Lung (tissue), 13 donors: ENCODE results near the gene FNTB. TPM values are rescaled to one million over a fixed set of nuclear protein-coding genes. Genes with fewer than 3 reads are reported as not detected.

Source experiments
- ATAC-seq: fragments of 200-7000 bp; cut with Tn5 transposase; one replicate; pipeline ENCODE4 v1.9.1; 2020; ENCODE audit warnings: moderate number of reproducible peaks; ENCODE audit not compliant: insufficient read depth, low FRiP score
- DNase-seq, 3 donors: peaks; one replicate each; pipeline ENCODE4 v3.0.0-alpha.2; 2013 to 2017
- H3K27ac ChIP-seq, 2 donors: one replicate each; pipeline ENCODE4 v1.5.1; 2013; ENCODE audit warnings: mild to moderate bottlenecking in 2 of 2, moderate library complexity in 2 of 2, control low read depth in 1 of 2, inconsistent platforms in 1 of 2, low read depth in 1 of 2, low read length in 1 of 2
- H3K27me3 ChIP-seq, 3 donors: one replicate each; pipeline ENCODE4 v1.5.1; 2013; ENCODE audit warnings: low read length in 2 of 3; ENCODE audit not compliant: control insufficient read depth in 3 of 3, insufficient read depth in 3 of 3
- H3K36me3 ChIP-seq, 4 donors: one replicate each; pipeline ENCODE4 v1.5.1; 2013; ENCODE audit warnings: low read length in 4 of 4, mild to moderate bottlenecking in 1 of 4, moderate library complexity in 1 of 4; ENCODE audit not compliant: control insufficient read depth in 4 of 4, insufficient read depth in 4 of 4
- H3K4me1 ChIP-seq, 5 donors: one replicate each; pipeline ENCODE4 v1.5.1; 2013; ENCODE audit warnings: low read length in 5 of 5, mild to moderate bottlenecking in 2 of 5, moderate library complexity in 1 of 5; ENCODE audit not compliant: control insufficient read depth in 5 of 5, insufficient read depth in 5 of 5
- H3K4me3 ChIP-seq: one replicate; pipeline ENCODE4 v1.5.1; 2013; ENCODE audit warnings: mild to moderate bottlenecking, control low read depth, moderate library complexity
- H3K9ac ChIP-seq, 2 donors: one replicate each; pipeline ENCODE4 v1.5.1; 2013; ENCODE audit warnings: low read length in 2 of 2, control low read depth in 1 of 2; ENCODE audit not compliant: insufficient read depth in 1 of 2
- H3K9me3 ChIP-seq, 4 donors: one replicate each; pipeline ENCODE4 v1.5.1; 2013; ENCODE audit warnings: low read length in 3 of 4, mild to moderate bottlenecking in 1 of 4, moderate library complexity in 1 of 4; ENCODE audit not compliant: control insufficient read depth in 4 of 4, insufficient read depth in 3 of 4
- CTCF ChIP-seq: IDR thresholded peaks from 2 replicates; pipeline ENCODE4 v1.5.1; 2012; ENCODE audit warnings: mild to moderate bottlenecking; ENCODE audit errors: control extremely low read depth, extremely low read depth
- WGBS, 2 donors: extraction: QIAGEN DNeasy Blood & Tissue Kit; methylation state at CpG; one replicate each; pipeline ENCODE4 v1.1.7; 2013; 5-methylcytosine and 5-hydroxymethylcytosine counted together
- polyA plus RNA-seq, 2 donors: library from polyadenylated mRNA; stranded (reverse); fragments of 200-250 nt; gene quantifications; one replicate each; pipeline ENCODE4 v1.2.1, GENCODE V29; 2013
- small RNA-seq: library from RNA; depleted of rRNA; stranded (forward); fragments of <200 nt; gene quantifications from one replicate; pipeline ENCODE3, GENCODE V24; 2014; ENCODE audit warnings: low replicate concordance
- total RNA-seq, 2 donors: library from RNA; depleted of rRNA in 1 of 2; stranded (reverse); fragments of >200 nt in 1 of 2; gene quantifications; one replicate each; pipeline ENCODE4 v1.2.1, GENCODE V29; 2014 to 2021
- donor health status: control.
- donor health status: control.
- donor health status: Bipolar disorder and iron deficiency.
- donor health status: healthy.
- donor health status: DM: yes; HTN: yes; CAD: no.

The FNTB gene
- total and polyA plus RNA-seq, 4 donors = 6.2 to 14.8 (median 10.8) TPM

- DNase-seq (no peak), ATAC-seq (no peak)
- no peaks in the 10 kb centered on the region for H3K27me3 ChIP-seq
- H3K9me3 ChIP-seq = no peaks in the 10 kb centered on the region
- H3K4me1 ChIP-seq = no peaks in the 10 kb centered on the region
- H3K36me3 ChIP-seq = no peaks in the 10 kb centered on the region
- WGBS, 2 donors = 69 to 85% methylated on average over 5 of the region's 5 CpGs
- no peak overlapping the region for H3K27ac ChIP-seq
- no peak overlapping the region for H3K9ac ChIP-seq
- TF ChIP-seq CTCF = no peak
- H3K4me3 ChIP-seq = no peak overlapping the region
Measured at GRCh38 chr14:65110525-65110924, 123.8 kb downstream of the FNTB start.

Small RNA genes lying within 50 kb of the gene (small RNA-seq; reads per million reads assigned to genes)
- gene MIR4706 = 0.15 reads per million

Other genes starting within 250 kb of the FNTB start
- gene SPTB, start 107.0 kb upstream of the FNTB start, total RNA-seq = 10 to 100 TPM in 1 of 2 donors, 1 to 10 TPM in 1; 3.0 to 11.5 TPM
- 1 to 10 TPM; 1.2 TPM for gene SPTB, start 107.0 kb upstream of the FNTB start, polyA plus RNA-seq
- gene CHURC1, start 72.4 kb upstream of the FNTB start, total RNA-seq = 10 to 100 TPM; 50.0 to 62.6 TPM
- gene CHURC1, start 72.4 kb upstream of the FNTB start, polyA plus RNA-seq = 10 to 100 TPM; 37.2 to 43.8 TPM
- 1 to 10 TPM in 1 of 2 donors, not detected in 1; 2.9 TPM for gene GPX2, start 44.1 kb upstream of the FNTB start, total RNA-seq
- 10 to 100 TPM in 1 of 2 donors, 1 to 10 TPM in 1; 3.4 to 11.3 TPM for gene GPX2, start 44.1 kb upstream of the FNTB start, polyA plus RNA-seq
- 10 to 100 TPM; 15.5 to 16.4 TPM for gene RAB15, start 14.6 kb upstream of the FNTB start, total RNA-seq
- gene RAB15, start 14.6 kb upstream of the FNTB start, polyA plus RNA-seq = 10 to 100 TPM in 1 of 2 donors, 1 to 10 TPM in 1; 6.8 to 14.4 TPM
- 100 to 1,000 TPM in 1 of 2 donors, 10 to 100 TPM in 1; 64.8 to 110 TPM for gene MAX, start 115.6 kb downstream of the FNTB start, total RNA-seq
- 10 to 100 TPM; 45.1 to 50.6 TPM for gene MAX, start 115.6 kb downstream of the FNTB start, polyA plus RNA-seq